Posterior vena cava (tissue), 2 donors: ENCODE data around the gene FUT6. TPM values are rescaled to one million over a fixed set of nuclear protein-coding genes. Genes with fewer than 3 reads are reported as not detected.
"Not testable (repeated sequence)": the region's sequence is repeated elsewhere in the genome, so short reads cannot be mapped to it uniquely, and the experiment has no call there.

Experiments
- DNase-seq: peaks from one replicate; pipeline ENCODE4 v3.0.0-alpha.2; 2020; ENCODE audit warnings: low spot score
- intact Hi-C, 2 donors: fragments of 100-400 bp; cut with DNase I; formaldehyde crosslinking; loops; one replicate each; pipeline versions ENCODE4 v1.14.1 to v1.14.2; 2022 to 2023
- total RNA-seq, 2 donors: library from RNA; stranded (reverse); fragmentation: NEBNext Ultra II Directional; extraction: Animal tissue kit (Norgen Biotek cat#: 25700); gene quantifications; one replicate each; pipeline ENCODE4 v1.2.1, GENCODE V29; 2021
- donor health status: DM: yes; HTN: yes; CAD: no.
- donor health status: DM: yes; HTN: yes; CAD: no.

Gene FUT6
- total RNA-seq, 2 donors from 2014 or later = not detected

GRCh38 chr19:5864013-5864720 lies 24.7 kb upstream of the FUT6 start:
- DNase-seq = no peak
- intact Hi-C loops = no loop called here

GRCh38 chr19:5863030-5863665 lies 23.6 kb upstream of the FUT6 start:
- no peak for DNase-seq

GRCh38 chr19:5857203-5858081 lies 17.9 kb upstream of the FUT6 start:
- intact Hi-C loops = no loop called here
- no peak for DNase-seq

More at GRCh38 chr19:5863030-5863665, 23.6 kb upstream of the FUT6 start:
- intact Hi-C loops = no loop called here

- intact Hi-C loops = not testable (repeated sequence)
Measured at GRCh38 chr19:5855151-5855550, 15.6 kb upstream of the FUT6 start.

GRCh38 chr19:5854121-5854520 lies 14.6 kb upstream of the FUT6 start:
- DNase-seq, intact Hi-C loops: not testable (repeated sequence)

More at GRCh38 chr19:5855151-5855550, 15.6 kb upstream of the FUT6 start:
- not testable (repeated sequence) for DNase-seq

- intact Hi-C loops = no loop called here
- DNase-seq = no peak
Measured at GRCh38 chr19:5851302-5851701, 11.8 kb upstream of the FUT6 start, which contains the start of gene FUT3. Gene FUT3, minus strand, starts transcription at chr19:5851449.

- DNase-seq = no peak
- intact Hi-C loops = no loop called here
Measured at GRCh38 chr19:5850743-5851293, 11.3 kb upstream of the FUT6 start.

- intact Hi-C loops = no loop called here
- DNase-seq = no peak
Measured at GRCh38 chr19:5850189-5850588, 10.7 kb upstream of the FUT6 start.

GRCh38 chr19:5848621-5849020 lies 9.1 kb upstream of the FUT6 start:
- DNase-seq, intact Hi-C loops: not testable (repeated sequence)

GRCh38 chr19:5847846-5848245 lies 8.3 kb upstream of the FUT6 start:
- intact Hi-C loops, DNase-seq: not testable (repeated sequence)

GRCh38 chr19:5844456-5845433 lies 5.2 kb upstream of the FUT6 start:
- DNase-seq = no peak
- intact Hi-C loops = no loop called here

- DNase-seq = no peak
- intact Hi-C loops = no loop called here
Measured at GRCh38 chr19:5843295-5843927, 3.9 kb upstream of the FUT6 start.

- intact Hi-C loops, DNase-seq: not testable (repeated sequence)
Measured at GRCh38 chr19:5841735-5842111, 2.2 kb upstream of the FUT6 start.

- no peak for DNase-seq
- intact Hi-C loops = no loop called here
Measured at GRCh38 chr19:5838353-5839064, 993 bp downstream of the FUT6 start.

GRCh38 chr19:5837761-5838352 lies 1.6 kb downstream of the FUT6 start:
- DNase-seq = no peak
- intact Hi-C loops = no loop called here

GRCh38 chr19:5832527-5833216 lies 6.8 kb downstream of the FUT6 start:
- intact Hi-C loops = no loop called here
- DNase-seq = no peak

- DNase-seq = no peak
- intact Hi-C loops = no loop called here
Measured at GRCh38 chr19:5832061-5832460, 7.4 kb downstream of the FUT6 start.
